ENCODE data around the gene PASK. TPM values are rescaled to one million over a fixed set of nuclear protein-coding genes. Genes with fewer than 3 reads are reported as not detected.

The PASK gene
- total and polyA plus RNA-seq, 2 donors from 2014 or later, result 3.1 to 26.0 TPM

GRCh38 chr2:241109210-241110088, 39.8 kb downstream of the PASK start:
- FAIRE-seq (no peak), DNase-seq (no peak)
- H3K36me3 ChIP-seq (ENCODE audit: control insufficient read depth in 2 of 3, insufficient read depth in 3 of 3, low read length in 3 of 3), result peaks cover 0 to 3% (median 0%) of the 10 kb centered on the region in 3 donors
- H3K27ac ChIP-seq (ENCODE audit: low read depth in 2 of 2, low read length in 2 of 2), result no peak overlapping the region
- H3K4me3 ChIP-seq (ENCODE audit: low read length in 3 of 3), result no peak overlapping the region
- intact Hi-C loops (cut with DNase I), result no loop called here
- no peaks in the 10 kb centered on the region for H3K27me3 ChIP-seq (ENCODE audit: control insufficient read depth, insufficient read depth, low read length)
- no peak overlapping the region for H3K9ac ChIP-seq (ENCODE audit: low read length in 3 of 3)
- no peaks in the 10 kb centered on the region for H3K4me1 ChIP-seq (ENCODE audit: control insufficient read depth in 2 of 3, insufficient read depth in 2 of 3, low read depth in 1 of 3, low read length in 3 of 3)
- TF ChIP-seq CTCF (IDR thresholded peaks at IDR 0.05; ENCODE audit: borderline replicate concordance, extremely low read depth, insufficient read depth), result no peak
- no peaks in the 10 kb centered on the region for H3K9me3 ChIP-seq (ENCODE audit: control insufficient read depth in 2 of 3, insufficient read depth in 1 of 3, low read length in 3 of 3)

DNA sequence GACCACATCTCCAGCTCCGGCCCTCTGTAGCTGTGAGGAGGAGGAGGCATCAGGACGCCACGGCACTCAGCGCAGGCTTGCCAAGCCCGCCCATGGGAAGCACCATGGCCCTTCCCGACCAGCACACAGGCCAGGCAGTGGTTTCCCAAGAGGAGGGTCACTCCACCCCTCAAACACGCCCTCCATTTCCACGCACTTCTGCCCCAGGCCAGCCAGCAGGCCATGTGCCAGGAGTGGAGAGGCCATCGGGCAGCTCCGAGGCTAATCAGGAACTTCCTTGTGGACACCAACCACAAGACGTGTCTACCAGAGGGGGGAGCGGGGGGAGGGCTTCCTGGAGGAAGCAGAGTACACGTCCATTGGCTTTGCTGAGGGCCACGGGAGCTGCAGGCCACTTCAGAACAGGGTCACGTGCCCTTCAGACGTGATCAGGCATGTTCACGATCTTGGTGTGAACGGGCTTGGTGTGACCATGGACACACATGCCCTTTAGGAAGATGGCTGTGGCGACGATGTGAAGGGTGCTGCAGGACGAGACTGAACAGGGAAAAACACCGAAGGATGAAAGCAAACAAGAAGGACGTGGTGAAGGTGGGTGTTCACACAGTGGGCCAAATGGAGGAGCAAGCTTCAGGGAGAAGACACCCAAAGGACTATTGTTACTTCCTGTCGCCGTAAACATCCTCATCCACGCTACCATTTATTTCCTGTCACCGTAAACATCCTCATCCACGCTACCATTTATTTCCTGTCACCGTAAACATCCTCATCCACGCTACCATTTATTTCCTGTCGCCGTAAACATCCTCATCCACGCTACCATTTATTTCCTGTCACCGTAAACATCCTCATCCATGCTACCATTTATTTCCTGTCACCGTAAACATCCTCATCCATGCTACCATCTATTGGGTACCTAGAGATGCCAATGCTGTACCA, 40.7 kb downstream of the PASK start:
- H3K4me1 ChIP-seq (ENCODE audit: control insufficient read depth in 2 of 3, insufficient read depth in 2 of 3, low read depth in 1 of 3, low read length in 3 of 3), result no peaks in the 10 kb centered on the region
- peaks cover 0 to 3% (median 0%) of the 10 kb centered on the region in 3 donors for H3K36me3 ChIP-seq (ENCODE audit: control insufficient read depth in 2 of 3, insufficient read depth in 3 of 3, low read length in 3 of 3)
- H3K9ac ChIP-seq (ENCODE audit: low read length in 3 of 3), result no peak overlapping the region
- no peaks in the 10 kb centered on the region for H3K27me3 ChIP-seq (ENCODE audit: control insufficient read depth, insufficient read depth, low read length)
- intact Hi-C loops (cut with DNase I), result no loop called here
- no peak for TF ChIP-seq CTCF (IDR thresholded peaks at IDR 0.05; ENCODE audit: borderline replicate concordance, extremely low read depth, insufficient read depth)
- FAIRE-seq (no peak), DNase-seq (no peak)
- H3K27ac ChIP-seq (ENCODE audit: low read depth in 2 of 2, low read length in 2 of 2), result no peak overlapping the region
- no peak overlapping the region for H3K4me3 ChIP-seq (ENCODE audit: low read length in 3 of 3)
- no peaks in the 10 kb centered on the region for H3K9me3 ChIP-seq (ENCODE audit: control insufficient read depth in 2 of 3, insufficient read depth in 1 of 3, low read length in 3 of 3)

DNA sequence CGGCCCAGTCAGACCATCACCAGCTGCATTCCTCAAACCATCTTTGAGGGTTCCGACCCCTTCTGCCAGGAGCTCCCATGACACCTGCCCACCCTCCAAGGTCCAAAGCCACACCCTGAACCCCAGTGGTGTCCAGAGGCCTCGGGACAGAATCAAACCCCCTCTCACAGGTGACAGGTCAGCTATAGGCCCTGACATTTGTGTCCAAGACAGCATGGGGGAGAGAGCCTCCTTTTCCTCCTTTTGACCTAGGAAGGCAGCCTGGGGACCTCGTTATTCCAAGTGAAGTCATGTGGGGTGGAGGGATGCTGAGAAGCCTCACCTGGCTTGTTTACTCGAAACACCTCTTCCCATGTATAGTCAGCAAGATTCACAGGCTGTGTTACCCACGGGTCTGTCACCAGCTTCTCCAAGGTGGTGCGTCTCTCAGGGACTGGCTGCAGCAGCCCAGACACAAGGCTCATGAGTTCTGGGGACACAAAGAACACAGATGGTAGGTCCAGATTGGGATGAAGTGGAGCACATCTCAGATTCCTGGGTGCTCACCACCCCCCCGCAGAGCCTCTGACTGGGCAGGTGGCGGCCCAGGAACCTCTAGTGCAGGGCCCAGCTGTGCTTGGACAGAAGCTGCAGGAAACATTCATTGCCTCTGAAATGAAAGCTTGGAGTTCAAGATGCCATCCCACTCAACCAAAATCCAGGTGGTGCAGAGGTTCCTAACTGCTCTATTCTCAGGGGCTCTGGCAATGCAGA, 42.1 kb downstream of the PASK start:
- no peaks in the 10 kb centered on the region for H3K27me3 ChIP-seq (ENCODE audit: control insufficient read depth, insufficient read depth, low read length)
- FAIRE-seq (no peak), DNase-seq (peak in 1 of 5 donors; percentile 38)
- no peak overlapping the region for H3K9ac ChIP-seq (ENCODE audit: low read length in 3 of 3)
- H3K9me3 ChIP-seq (ENCODE audit: control insufficient read depth in 2 of 3, insufficient read depth in 1 of 3, low read length in 3 of 3), result no peaks in the 10 kb centered on the region
- TF ChIP-seq CTCF (IDR thresholded peaks at IDR 0.05; ENCODE audit: borderline replicate concordance, extremely low read depth, insufficient read depth), result no peak
- H3K36me3 ChIP-seq (ENCODE audit: control insufficient read depth in 2 of 3, insufficient read depth in 3 of 3, low read length in 3 of 3), result no peaks in the 10 kb centered on the region
- peaks cover 0 to 7% (median 0%) of the 10 kb centered on the region in 3 donors for H3K4me1 ChIP-seq (ENCODE audit: control insufficient read depth in 2 of 3, insufficient read depth in 2 of 3, low read depth in 1 of 3, low read length in 3 of 3)
- no peak overlapping the region for H3K4me3 ChIP-seq (ENCODE audit: low read length in 3 of 3)
- intact Hi-C loops (cut with DNase I), result no loop called here
- no peak overlapping the region for H3K27ac ChIP-seq (ENCODE audit: low read depth in 2 of 2, low read length in 2 of 2)

All from kidney (tissue), 14 donors.